ENCODE measurements around the gene MYO1B. TPM values are rescaled to one million over a fixed set of nuclear protein-coding genes. Genes with fewer than 3 reads are reported as not detected.

MYO1B gene
- polyA plus RNA-seq, 3 donors = 0.01 TPM; not detected in 2

DNA sequence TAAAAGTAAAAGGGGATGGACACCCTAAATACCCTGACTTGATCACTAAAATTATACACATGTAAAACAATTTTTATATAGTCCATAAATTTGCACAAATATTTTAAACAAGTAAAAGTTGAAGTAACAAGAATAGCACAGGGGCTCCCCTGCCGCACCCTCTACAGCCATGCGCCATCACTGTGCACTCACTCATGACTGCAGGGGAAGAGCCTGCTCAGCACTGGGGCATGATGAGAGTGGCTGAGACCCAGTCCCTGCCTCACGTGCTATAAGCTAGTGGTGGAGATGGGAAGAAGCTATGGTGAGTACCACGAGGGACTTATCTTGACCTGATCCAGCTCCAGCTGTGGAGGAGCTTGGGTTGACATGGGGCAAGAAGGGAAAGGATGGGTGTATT is 46.9 kb upstream of the MYO1B start:
- Mint-ChIP-seq H3K4me1 (peaks cover 14% of the 10 kb centered on the region), H3K27me3 (ENCODE audit: low read depth in 3 of 3) (peaks cover 0 to 2% (median 1%) of the 10 kb centered on the region in 3 donors), H3K9me3 (peaks cover 0 to 6% (median 0%) of the 10 kb centered on the region in 7 donors), H3K36me3 (no peaks in the 10 kb centered on the region), H3K27ac (no peak overlapping the region), H3K4me3 (no peak overlapping the region)
- Histone ChIP-seq H3K36me3 (replicated peaks in 1 of 2; ENCODE audit: control insufficient read depth in 1 of 2, insufficient read depth in 2 of 2, low read length in 2 of 2) (no peaks in the 10 kb centered on the region), H2AFZ (ENCODE audit: insufficient read depth, low read depth, low read length, poor library complexity, severe bottlenecking) (no peak overlapping the region), H3K27ac (ENCODE audit: low read depth in 1 of 2, low read length in 2 of 2) (no peak overlapping the region), H3K9ac (ENCODE audit: insufficient read depth, low read length, poor library complexity, severe bottlenecking) (no peak overlapping the region), H4K20me1 (ENCODE audit: insufficient read depth, low read length) (no peaks in the 10 kb centered on the region), H3K4me1 (ENCODE audit: control insufficient read depth in 1 of 2, insufficient read depth in 2 of 2, low read length in 2 of 2) (no peaks in the 10 kb centered on the region), H3K4me3 (replicated peaks in 1 of 3; ENCODE audit: low read depth in 2 of 3, low read length in 3 of 3) (no peak overlapping the region), H3K79me2 (ENCODE audit: insufficient read depth, low read length) (no peaks in the 10 kb centered on the region), H3K27me3 (ENCODE audit: control insufficient read depth in 2 of 2, insufficient read depth in 2 of 2, low read length in 2 of 2) (no peaks in the 10 kb centered on the region), H3K9me3 (replicated peaks in 1 of 2; ENCODE audit: control insufficient read depth in 1 of 2, insufficient read depth in 1 of 2, low read length in 2 of 2) (no peaks in the 10 kb centered on the region), H3K4me2 (replicated peaks; ENCODE audit: extremely low read depth, low read length, poor library complexity, severe bottlenecking) (no peak overlapping the region)
- 95% methylated on average over 3 of the region's 4 CpGs for WGBS (ENCODE audit: insufficient coverage)
- no peak for DNase-seq
- intact Hi-C loops (cut with micrococcal nuclease) = no loop called here
- TF ChIP-seq, protein P1, sequence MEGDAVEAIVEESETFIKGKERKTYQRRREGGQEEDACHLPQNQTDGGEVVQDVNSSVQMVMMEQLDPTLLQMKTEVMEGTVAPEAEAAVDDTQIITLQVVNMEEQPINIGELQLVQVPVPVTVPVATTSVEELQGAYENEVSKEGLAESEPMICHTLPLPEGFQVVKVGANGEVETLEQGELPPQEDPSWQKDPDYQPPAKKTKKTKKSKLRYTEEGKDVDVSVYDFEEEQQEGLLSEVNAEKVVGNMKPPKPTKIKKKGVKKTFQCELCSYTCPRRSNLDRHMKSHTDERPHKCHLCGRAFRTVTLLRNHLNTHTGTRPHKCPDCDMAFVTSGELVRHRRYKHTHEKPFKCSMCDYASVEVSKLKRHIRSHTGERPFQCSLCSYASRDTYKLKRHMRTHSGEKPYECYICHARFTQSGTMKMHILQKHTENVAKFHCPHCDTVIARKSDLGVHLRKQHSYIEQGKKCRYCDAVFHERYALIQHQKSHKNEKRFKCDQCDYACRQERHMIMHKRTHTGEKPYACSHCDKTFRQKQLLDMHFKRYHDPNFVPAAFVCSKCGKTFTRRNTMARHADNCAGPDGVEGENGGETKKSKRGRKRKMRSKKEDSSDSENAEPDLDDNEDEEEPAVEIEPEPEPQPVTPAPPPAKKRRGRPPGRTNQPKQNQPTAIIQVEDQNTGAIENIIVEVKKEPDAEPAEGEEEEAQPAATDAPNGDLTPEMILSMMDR (IDR thresholded peaks at IDR 0.05) = no peak

DNA sequence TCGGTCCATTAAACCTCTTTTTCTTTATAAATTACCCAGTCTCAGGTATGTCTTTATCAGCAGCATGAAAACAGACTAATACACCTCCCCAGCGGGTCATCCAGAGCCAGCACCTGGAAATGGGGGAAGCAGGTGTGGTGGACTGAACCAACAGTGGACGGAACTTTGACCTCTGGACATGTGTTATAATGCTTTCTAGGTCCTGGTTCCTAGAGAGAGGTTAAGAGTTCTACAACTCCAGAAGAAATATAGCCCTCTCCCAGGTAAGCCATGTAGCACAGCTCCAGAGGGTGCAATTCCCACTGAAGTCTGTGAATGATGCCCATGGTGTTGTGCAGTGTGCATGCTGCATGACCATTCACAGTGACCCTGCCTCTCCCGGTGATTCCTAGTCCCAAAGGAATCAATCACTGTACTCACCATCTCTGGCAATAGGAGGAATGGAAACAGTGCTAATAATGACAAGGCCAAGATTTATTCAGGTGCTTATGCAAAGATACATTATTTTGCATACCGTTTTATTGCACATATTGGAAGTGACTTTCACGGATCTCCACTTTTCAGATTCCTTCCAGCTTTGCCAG is 45.2 kb upstream of the MYO1B start:
- no peaks in the 10 kb centered on the region for H4K20me1 ChIP-seq (ENCODE audit: insufficient read depth, low read length)
- TF ChIP-seq, protein P1 (IDR thresholded peaks at IDR 0.05) = no peak
- H3K4me2 ChIP-seq (replicated peaks; ENCODE audit: extremely low read depth, low read length, poor library complexity, severe bottlenecking) = no peak overlapping the region
- Mint-ChIP-seq H3K4me1 (peaks cover 14% of the 10 kb centered on the region), H3K9me3 (peaks cover 0 to 6% (median 0%) of the 10 kb centered on the region in 7 donors), H3K4me3 (no peak overlapping the region), H3K27ac (no peak overlapping the region), H3K27me3 (ENCODE audit: low read depth in 3 of 3) (peaks cover 0 to 2% (median 0%) of the 10 kb centered on the region in 3 donors), H3K36me3 (no peaks in the 10 kb centered on the region)
- H3K27me3 ChIP-seq (ENCODE audit: control insufficient read depth in 2 of 2, insufficient read depth in 2 of 2, low read length in 2 of 2) = no peaks in the 10 kb centered on the region
- H3K9me3 ChIP-seq (replicated peaks in 1 of 2; ENCODE audit: control insufficient read depth in 1 of 2, insufficient read depth in 1 of 2, low read length in 2 of 2) = no peaks in the 10 kb centered on the region
- H3K4me3 ChIP-seq (replicated peaks in 1 of 3; ENCODE audit: low read depth in 2 of 3, low read length in 3 of 3) = no peak overlapping the region
- H3K9ac ChIP-seq (ENCODE audit: insufficient read depth, low read length, poor library complexity, severe bottlenecking) = no peak overlapping the region
- no peaks in the 10 kb centered on the region for H3K79me2 ChIP-seq (ENCODE audit: insufficient read depth, low read length)
- H2AFZ ChIP-seq (ENCODE audit: insufficient read depth, low read depth, low read length, poor library complexity, severe bottlenecking) = no peak overlapping the region
- intact Hi-C loops (cut with micrococcal nuclease) = no loop called here
- no peak for DNase-seq
- no peak overlapping the region for H3K27ac ChIP-seq (ENCODE audit: low read depth in 1 of 2, low read length in 2 of 2)
- H3K36me3 ChIP-seq (replicated peaks in 1 of 2; ENCODE audit: control insufficient read depth in 1 of 2, insufficient read depth in 2 of 2, low read length in 2 of 2) = no peaks in the 10 kb centered on the region
- no peaks in the 10 kb centered on the region for H3K4me1 ChIP-seq (ENCODE audit: control insufficient read depth in 1 of 2, insufficient read depth in 2 of 2, low read length in 2 of 2)
- WGBS (ENCODE audit: insufficient coverage) = no CpG with 5 or more reads among the region's 6 CpGs

Measured in CD14-positive monocyte (primary cell).